H1 (cell line): ENCODE results near the gene RABGGTA. TPM values are rescaled to one million over a fixed set of nuclear protein-coding genes. Genes with fewer than 3 reads are reported as not detected.

ENCODE experiments used
- ASH2L ChIP-seq: fragments of 200-600, 300-600 bp; sonication (generic); IDR thresholded peaks from one replicate; pipeline ENCODE4 v1.7.1; 2017; ENCODE audit warnings: low read length
- ATF2 ChIP-seq: IDR thresholded peaks from 2 replicates; pipeline ENCODE4 v1.6.1; 2012; ENCODE audit warnings: low read length, inconsistent platforms
- BCL11A ChIP-seq, 2 experiments: IDR thresholded peaks; one replicate each; pipeline ENCODE4 v1.6.1; 2011; ENCODE audit warnings: low read depth in 2 of 2, low read length in 2 of 2, mild to moderate bottlenecking in 2 of 2
- CBX8 ChIP-seq: fragments of 300-800, 300-1000 bp; sonication (generic); IDR thresholded peaks from 2 replicates; pipeline ENCODE4 v1.7.1; 2016; ENCODE audit warnings: low read depth, low read length, borderline replicate concordance
- CTCF ChIP-seq, 3 experiments: IDR thresholded peaks; 1 replicate in 2 of 3; 2 replicates in 1 of 3; pipeline versions ENCODE4 v1.5.1 to v1.6.1; 2011; ENCODE audit warnings: low read length in 3 of 3, mild to moderate bottlenecking in 3 of 3, inconsistent platforms in 2 of 3, low read depth in 1 of 3, moderate library complexity in 1 of 3; ENCODE audit not compliant: insufficient read depth in 1 of 3; ENCODE audit errors: control extremely low read depth in 1 of 3
- HDAC6 ChIP-seq: IDR thresholded peaks from one replicate; pipeline ENCODE4 v1.7.1; 2012; ENCODE audit warnings: low read depth, mild to moderate bottlenecking, inconsistent platforms, low read length, moderate library complexity
- JUN ChIP-seq: IDR thresholded peaks from 2 replicates; pipeline ENCODE4 v1.6.1; 2011; ENCODE audit warnings: low read depth, mild to moderate bottlenecking, improper control_type of control experiment, low read length
- JUND ChIP-seq: IDR thresholded peaks from 2 replicates; pipeline ENCODE4 v1.6.1; 2011; ENCODE audit warnings: mild to moderate bottlenecking, improper control_type of control experiment, low read length
- KDM4A ChIP-seq: IDR thresholded peaks from one replicate; pipeline ENCODE4 v1.7.1; 2012; ENCODE audit warnings: low read depth, mild to moderate bottlenecking, moderate library complexity, low read length, inconsistent platforms; ENCODE audit not compliant: severe bottlenecking
- MAX ChIP-seq: IDR thresholded peaks from 2 replicates; pipeline ENCODE4 v1.6.1; 2012; ENCODE audit warnings: inconsistent platforms
- PHF8 ChIP-seq: fragments of 200-600 bp; sonication (generic); conservative IDR thresholded peaks from 2 replicates; pipeline ENCODE4 v1.7.1; 2012; ENCODE audit warnings: low read depth, mild to moderate bottlenecking, inconsistent platforms, low read length, moderate library complexity
- POLR2A ChIP-seq, 2 experiments: IDR thresholded peaks; 1 replicate in 1 of 2; 2 replicates in 1 of 2; pipeline ENCODE4 v1.6.1; 2011; ENCODE audit warnings: low read depth in 2 of 2, low read length in 2 of 2, mild to moderate bottlenecking in 2 of 2; ENCODE audit errors: control extremely low read depth in 1 of 2
- POLR2AphosphoS5 ChIP-seq: IDR thresholded peaks from 2 replicates; pipeline ENCODE4 v1.6.1; 2011; ENCODE audit warnings: low read depth, low read length
- POU5F1 ChIP-seq: IDR thresholded peaks from 2 replicates; pipeline ENCODE4 v1.6.1; 2011; ENCODE audit warnings: low read depth, mild to moderate bottlenecking, low read length, moderate library complexity
- RAD21 ChIP-seq, 2 experiments: IDR thresholded peaks in 1 of 2; conservative IDR thresholded peaks in 1 of 2; 2 replicates each; pipeline ENCODE4 v1.6.1; 2011; ENCODE audit warnings: low read depth in 2 of 2, low read length in 2 of 2, improper control_type of control experiment in 1 of 2, inconsistent platforms in 1 of 2, mild to moderate bottlenecking in 1 of 2, moderate library complexity in 1 of 2
- RNF2 ChIP-seq: fragments of 200-900, 300-1000 bp; sonication (generic); IDR thresholded peaks from 2 replicates; pipeline ENCODE4 v1.7.1; 2016; ENCODE audit warnings: borderline replicate concordance, low read depth, mild to moderate bottlenecking, antibody characterized with exemption, low read length; ENCODE audit not compliant: poor library complexity, severe bottlenecking; ENCODE audit errors: missing control alignments
- TCF12 ChIP-seq: IDR thresholded peaks from 2 replicates; pipeline ENCODE4 v1.6.1; 2011; ENCODE audit warnings: low read depth, mild to moderate bottlenecking, low read length
- YY1 ChIP-seq: IDR thresholded peaks from 2 replicates; pipeline ENCODE4 v1.6.1; 2011; ENCODE audit warnings: low read depth, mild to moderate bottlenecking, low read length
- polyA plus RNA-seq, 7 experiments: library from polyadenylated mRNA; depleted of rRNA in 3 of 7; stranded (reverse) in 5 of 7; unstranded in 2 of 7; fragments of >200 nt in 5 of 7; fragments of 200-250 nt in 2 of 7; gene quantifications; 1 replicate in 5 of 7; 2 replicates in 1 of 7; 4 replicates in 1 of 7; pipeline versions ENCODE4 v1.2.1 to v1.2.3, GENCODE V29; 2011 to 2013; ENCODE audit warnings: missing spikeins in 2 of 7, mixed read lengths in 2 of 7
- total RNA-seq: library from RNA; stranded (reverse); fragmentation: NEBNext Ultra II Directional; extraction: Animal tissue kit (Norgen Biotek cat#: 25700); gene quantifications from 2 replicates; pipeline ENCODE4 v1.2.1, GENCODE V29; 2021

Gene RABGGTA
- total and polyA plus RNA-seq, 2 of the 8 experiments (the other 6 are each of a cell fraction or from before 2014, with no cell fraction given), result 16.0 to 49.8 TPM

GRCh38 chr14:24315807-24316596 lies 44.6 kb upstream of the RABGGTA start (continued):
- TF ChIP-seq KDM4A (no peak), POU5F1 (no peak), POLR2AphosphoS5 (peak; percentile 11; the same call in 1 of the 2 replicates), JUN (no peak), TCF12 (no peak), MAX (peak; percentile 98), BCL11A (IDR thresholded peaks at IDR 0.05; ENCODE audit: low read depth in 2 of 2, low read length in 2 of 2) (no peak), PHF8 (no peak), ATF2 (no peak), HDAC6 (no peak), RNF2 (no peak), POLR2A (IDR thresholded peaks at IDR 0.05; ENCODE audit: control extremely low read depth in 1 of 2, low read depth in 2 of 2, low read length in 2 of 2) (no peak), ASH2L (peak; percentile 27), JUND (no peak), RAD21 (IDR thresholded peaks at IDR 0.05 in 1 of 2, conservative IDR thresholded peaks at IDR 0.05 in 1 of 2; ENCODE audit: low read depth in 2 of 2, low read length in 2 of 2) (peak; percentile 6 to 37; a peak in 3 of 4 replicates), YY1 (no peak), CTCF (IDR thresholded peaks at IDR 0.05; ENCODE audit: control extremely low read depth in 1 of 3, insufficient read depth in 1 of 3, low read depth in 1 of 3, low read length in 3 of 3) (peak; percentile 49 to 52 (median 50)), CBX8 (no peak)
